ENCODE results near the gene MPO.

Gene MPO

GRCh38 chr17:58306131-58306951, 25.6 kb upstream of the MPO start:
- DNase-seq, result no peak

GRCh38 chr17:58305626-58306025, 24.9 kb upstream of the MPO start:
- no peak for DNase-seq

GRCh38 chr17:58304750-58305486, 24.2 kb upstream of the MPO start:
- no peak for DNase-seq

GRCh38 chr17:58303971-58304749, 23.4 kb upstream of the MPO start:
- DNase-seq, result peak; percentile 89

- DNase-seq, result no peak
These were observed 22.3 kb upstream of the MPO start for GRCh38 chr17:58302919-58303585.

GRCh38 chr17:58302171-58302918, 21.6 kb upstream of the MPO start:
- no peak for DNase-seq

GRCh38 chr17:58301504-58302150, 20.9 kb upstream of the MPO start:
- DNase-seq, result no peak

GRCh38 chr17:58300336-58300735, 19.6 kb upstream of the MPO start:
- no peak for DNase-seq

GRCh38 chr17:58294034-58294433, 13.3 kb upstream of the MPO start:
- DNase-seq, result no peak

- DNase-seq, result no peak
These were observed 10.5 kb upstream of the MPO start for GRCh38 chr17:58291246-58291645.

- no peak for DNase-seq
These were observed 9.1 kb upstream of the MPO start for GRCh38 chr17:58289869-58290268.

- DNase-seq, result no peak
These were observed 4.7 kb upstream of the MPO start for GRCh38 chr17:58285422-58285810.

- DNase-seq, result peak; percentile 36
These were observed 4.1 kb upstream of the MPO start for GRCh38 chr17:58284613-58285421.

- DNase-seq, result no peak
These were observed 3.2 kb upstream of the MPO start for GRCh38 chr17:58283674-58284612.

GRCh38 chr17:58282442-58282841, 1.7 kb upstream of the MPO start:
- DNase-seq, result no peak

- peak; percentile 70 for DNase-seq
These were observed 826 bp upstream of the MPO start for GRCh38 chr17:58281511-58282011.

GRCh38 chr17:58279736-58280479, 827 bp downstream of the MPO start:
- DNase-seq, result no peak

GRCh38 chr17:58279016-58279711, 1.6 kb downstream of the MPO start:
- DNase-seq, result no peak

All from NCI-H82 (cell line).